ENCODE results near the gene ZNF343. TPM values are rescaled to one million over a fixed set of nuclear protein-coding genes. Genes with fewer than 3 reads are reported as not detected.

The ZNF343 gene
- total RNA-seq, 1 experiment from 2014 or later, result 12.0 TPM

- Histone ChIP-seq H3K4me1 (ENCODE audit: control insufficient read depth in 1 of 2, insufficient read depth in 2 of 2, low read length in 2 of 2) (no peaks in the 10 kb centered on the region), H3K9ac (ENCODE audit: low read length) (no peak overlapping the region), H3K36me3 (ENCODE audit: control insufficient read depth in 1 of 2, insufficient read depth in 2 of 2, low read length in 2 of 2) (no peaks in the 10 kb centered on the region), H2AFZ (ENCODE audit: low read depth, low read length, poor library complexity, severe bottlenecking) (no peak overlapping the region), H3K4me2 (ENCODE audit: low read length) (no peak overlapping the region), H4K20me1 (ENCODE audit: insufficient read depth) (no peaks in the 10 kb centered on the region), H3K27ac (ENCODE audit: low read depth, low read length) (no peak overlapping the region), H3K79me2 (ENCODE audit: insufficient read depth, low read length) (no peaks in the 10 kb centered on the region), H3K9me2 (ENCODE audit: insufficient read depth) (no peaks in the 10 kb centered on the region), H3K4me3 (replicated peaks in 1 of 2; ENCODE audit: low read depth in 1 of 2, low read length in 2 of 2) (no peak overlapping the region), H3K27me3 (ENCODE audit: insufficient read depth, low read length) (peaks cover 11% of the 10 kb centered on the region; the same call in 1 of the 2 replicates), H3K9me3 (ENCODE audit: control insufficient read depth in 1 of 2, insufficient read depth in 1 of 2, low read depth in 1 of 2, low read length in 2 of 2) (no peaks in the 10 kb centered on the region)
- TF ChIP-seq TCF7L2 (IDR thresholded peaks at IDR 0.05; ENCODE audit: borderline replicate concordance, extremely low read depth, insufficient read depth, insufficient read length) (no peak), JUND (IDR thresholded peaks at IDR 0.05) (no peak), ELF1 (IDR thresholded peaks at IDR 0.05; ENCODE audit: borderline replicate concordance, low read depth) (no peak), REST (IDR thresholded peaks at IDR 0.05; ENCODE audit: low read depth) (no peak), ZBTB33 (IDR thresholded peaks at IDR 0.05; ENCODE audit: extremely low read depth, insufficient replicate concordance, low read length) (no peak), SRF (IDR thresholded peaks at IDR 0.05; ENCODE audit: low read depth) (no peak)
- DNase-seq (ENCODE audit: low read depth, low spot score) (no peak), ATAC-seq (no peak)
- BruUV-seq (replicated peaks), result no TSS peak
- ChIA-PET RAD21 (ENCODE audit: low non-redundant PET in 1 of 2, low total read pairs in 2 of 2, uncharacterized antibody in 2 of 2, unreplicated experiment in 2 of 2) (no interaction called here), POLR2A (no interaction called here), CTCF (no interaction called here)
- intact Hi-C loops (cut with micrococcal nuclease), result no loop called here
These were observed 33.2 kb upstream of the ZNF343 start for GRCh38 chr20:2541940-2542339.
